Osteocyte (in vitro differentiated cells): Measurements from ENCODE around the gene RNF167. TPM values are rescaled to one million over a fixed set of nuclear protein-coding genes. Genes with fewer than 3 reads are reported as not detected.

Experiments used
- DNase-seq: peaks from one replicate; pipeline ENCODE4 v3.0.0; 2021; ENCODE audit warnings: mixed read lengths; ENCODE audit not compliant: unreplicated experiment; ENCODE audit errors: extremely low spot score
- H3K27ac Mint-ChIP-seq: one replicate; pipeline ENCODE4 v1.8.0; 2021; ENCODE audit warnings: mild to moderate bottlenecking, mixed read lengths; ENCODE audit not compliant: unreplicated experiment
- H3K27me3 Mint-ChIP-seq: one replicate; pipeline ENCODE4 v1.8.0; 2021; ENCODE audit warnings: mixed read lengths; ENCODE audit not compliant: unreplicated experiment
- H3K36me3 Mint-ChIP-seq: one replicate; pipeline ENCODE4 v1.8.0; 2021; ENCODE audit warnings: mixed read lengths; ENCODE audit not compliant: unreplicated experiment
- H3K4me1 Mint-ChIP-seq: one replicate; pipeline ENCODE4 v1.8.0; 2021; ENCODE audit warnings: mixed read lengths; ENCODE audit not compliant: unreplicated experiment
- H3K4me3 Mint-ChIP-seq: one replicate; pipeline ENCODE4 v1.8.0; 2021; ENCODE audit warnings: mild to moderate bottlenecking, moderate library complexity, mixed read lengths; ENCODE audit not compliant: unreplicated experiment
- H3K9me3 Mint-ChIP-seq: one replicate; pipeline ENCODE4 v1.8.0; 2021; ENCODE audit warnings: mixed read lengths; ENCODE audit not compliant: unreplicated experiment
- CTCF ChIP-seq: fragments of 200-600 bp; sonication (generic); IDR thresholded peaks from 2 replicates; pipeline ENCODE4 v1.5.0; 2021; ENCODE audit warnings: antibody characterized with exemption, mild to moderate bottlenecking, moderate library complexity
- total RNA-seq: library from RNA; stranded (reverse); gene quantifications from 2 replicates; pipeline ENCODE4 v1.2.1, GENCODE V29; 2021

RNF167 gene
- total RNA-seq, 1 donor from 2014 or later: 115 TPM

- H3K27ac Mint-ChIP-seq: no peak overlapping the region
- peaks cover 35% of the 10 kb centered on the region for H3K4me1 Mint-ChIP-seq
- no peak for DNase-seq
- no peak overlapping the region for H3K4me3 Mint-ChIP-seq
- peaks cover 24% of the 10 kb centered on the region for H3K36me3 Mint-ChIP-seq
- no peak for TF ChIP-seq CTCF
- no peaks in the 10 kb centered on the region for H3K27me3 Mint-ChIP-seq
- H3K9me3 Mint-ChIP-seq: no peaks in the 10 kb centered on the region
Observed at GRCh38 chr17:4969551-4970173, 29.6 kb downstream of the RNF167 start.

GRCh38 chr17:4970273-4970672 lies 30.2 kb downstream of the RNF167 start:
- no peaks in the 10 kb centered on the region for H3K9me3 Mint-ChIP-seq
- H3K36me3 Mint-ChIP-seq: peaks cover 22% of the 10 kb centered on the region
- H3K27ac Mint-ChIP-seq: no peak overlapping the region
- no peaks in the 10 kb centered on the region for H3K27me3 Mint-ChIP-seq
- H3K4me3 Mint-ChIP-seq: no peak overlapping the region
- TF ChIP-seq CTCF: no peak
- H3K4me1 Mint-ChIP-seq: peaks cover 34% of the 10 kb centered on the region
- DNase-seq: no peak

- Mint-ChIP-seq H3K4me3 (no peak overlapping the region), H3K9me3 (no peaks in the 10 kb centered on the region), H3K4me1 (peaks cover 28% of the 10 kb centered on the region), H3K36me3 (peaks cover 20% of the 10 kb centered on the region), H3K27ac (no peak overlapping the region), H3K27me3 (no peaks in the 10 kb centered on the region)
- no peak for DNase-seq
- no peak for TF ChIP-seq CTCF
Observed at GRCh38 chr17:4971826-4972225, 31.8 kb downstream of the RNF167 start.

- DNase-seq: no peak
- H3K9me3 Mint-ChIP-seq: no peaks in the 10 kb centered on the region
- H3K4me3 Mint-ChIP-seq: no peak overlapping the region
- peaks cover 21% of the 10 kb centered on the region for H3K36me3 Mint-ChIP-seq
- no peak overlapping the region for H3K27ac Mint-ChIP-seq
- H3K4me1 Mint-ChIP-seq: peaks cover 28% of the 10 kb centered on the region
- no peak for TF ChIP-seq CTCF
- H3K27me3 Mint-ChIP-seq: no peaks in the 10 kb centered on the region
Observed at GRCh38 chr17:4972322-4972721, 32.3 kb downstream of the RNF167 start.

GRCh38 chr17:4972752-4973151 lies 32.7 kb downstream of the RNF167 start:
- no peak for TF ChIP-seq CTCF
- H3K9me3 Mint-ChIP-seq: no peaks in the 10 kb centered on the region
- H3K27ac Mint-ChIP-seq: peak overlapping the region; percentile 23
- no peak overlapping the region for H3K4me3 Mint-ChIP-seq
- no peaks in the 10 kb centered on the region for H3K27me3 Mint-ChIP-seq
- peaks cover 23% of the 10 kb centered on the region for H3K36me3 Mint-ChIP-seq
- DNase-seq: no peak
- peaks cover 28% of the 10 kb centered on the region for H3K4me1 Mint-ChIP-seq
